Skin epidermis (tissue), 12 donors: ENCODE results near the gene FTSJ1.

Experiments
- H3K27ac ChIP-seq, 21 experiments: fragments of 200-600 bp; sonication (generic) in 11 of 21; one replicate each; pipeline ENCODE4 v1.5.0; 2020; ENCODE audit warnings: mild to moderate bottlenecking in 3 of 21, inconsistent platforms in 2 of 21, moderate library complexity in 2 of 21
- H3K4me3 ChIP-seq, 7 experiments: fragments of 200-600 bp; sonication (generic) in 2 of 7; one replicate each; pipeline ENCODE4 v1.5.0; 2020; ENCODE audit warnings: inconsistent platforms in 2 of 7, mild to moderate bottlenecking in 2 of 7, moderate library complexity in 1 of 7

The FTSJ1 gene

DNA sequence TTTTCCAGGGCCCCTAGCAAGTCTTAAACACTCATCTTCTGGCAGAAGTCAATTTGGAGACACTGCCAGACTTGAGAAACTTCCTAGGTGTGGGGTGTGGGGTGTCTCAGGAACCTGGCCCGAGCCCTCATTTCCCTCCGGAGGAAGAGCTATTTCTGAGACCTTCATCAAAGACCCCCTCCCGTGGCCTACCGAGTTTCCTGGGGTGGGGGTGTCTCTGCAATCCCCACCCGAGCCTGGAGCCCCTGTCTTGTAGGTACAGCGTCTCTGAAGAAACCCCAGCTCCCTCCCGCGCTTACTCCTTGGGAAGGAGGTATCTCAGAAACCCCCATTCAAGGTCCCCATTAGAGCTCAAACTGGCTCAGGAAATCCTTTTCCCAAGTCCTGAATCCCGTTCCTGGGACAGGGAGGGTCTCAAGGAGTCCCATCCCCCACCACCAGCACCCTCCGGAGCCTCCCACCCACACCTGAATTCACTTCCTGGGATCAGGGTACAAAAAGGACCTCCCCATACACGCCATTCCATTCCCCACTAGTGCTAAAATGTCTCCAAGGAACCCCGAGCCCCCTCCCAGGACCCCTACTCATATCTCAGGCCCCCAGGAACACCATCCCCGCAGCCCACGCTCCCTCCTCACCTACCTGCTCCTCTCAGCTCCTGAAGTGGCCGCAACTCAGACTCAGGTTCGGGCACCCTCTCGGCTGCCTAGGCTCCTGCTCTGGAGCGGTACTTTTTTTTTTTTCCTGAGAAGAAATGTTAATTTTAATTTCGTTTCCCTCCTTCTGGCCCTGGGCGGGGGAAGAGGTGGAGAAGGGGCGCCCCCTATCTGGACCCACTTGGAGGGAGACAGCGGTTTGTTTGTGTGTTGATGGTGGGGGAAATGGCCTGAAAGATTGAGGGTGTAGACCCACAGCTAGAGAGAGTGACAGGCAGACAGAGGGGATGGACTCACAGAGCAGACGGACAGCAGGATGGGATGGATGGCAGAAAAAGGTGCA is 7.0 kb upstream of the FTSJ1 start:
- peak overlapping the region in 17 of 21 experiments; percentile 21 to 83 (median 63) for H3K27ac ChIP-seq
- H3K4me3 ChIP-seq = peak overlapping the region; percentile 19 to 40 (median 30)

DNA sequence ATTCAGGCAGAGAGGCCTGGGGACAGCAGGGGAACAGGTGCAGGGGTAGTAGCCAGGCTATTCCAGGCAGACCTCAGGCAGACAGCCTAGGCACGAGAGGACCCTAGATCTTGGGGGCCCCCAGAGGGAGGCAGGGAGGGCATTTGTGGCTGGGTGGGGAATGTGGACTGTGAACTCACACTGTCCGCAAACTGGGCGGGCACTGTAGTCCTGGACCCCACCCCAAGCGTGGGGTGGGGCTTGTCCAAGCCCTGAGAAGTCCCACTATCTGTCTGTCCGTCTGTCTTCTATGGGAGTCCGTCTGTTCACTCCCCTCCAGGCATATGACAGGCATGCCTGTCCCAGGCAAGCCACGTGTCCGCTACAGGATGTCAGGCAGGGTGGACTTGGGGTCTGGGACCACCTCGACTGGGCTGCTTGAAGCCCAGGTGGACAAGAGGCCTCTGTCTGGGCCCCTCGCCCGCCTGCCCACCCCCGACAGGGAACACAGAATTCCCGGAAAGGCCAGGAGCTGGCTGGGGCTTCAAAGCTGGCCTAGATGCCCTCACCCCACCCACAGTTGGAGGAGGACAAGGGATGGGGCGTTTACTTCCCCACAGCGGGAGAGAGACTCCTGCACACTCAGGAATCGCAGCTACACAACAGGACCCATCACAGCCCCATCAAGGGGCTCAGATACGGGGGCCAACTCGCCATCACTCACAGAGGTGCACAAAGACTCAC is 5.7 kb upstream of the FTSJ1 start, which contains the start of gene SLC38A5:
Gene SLC38A5, minus strand, starts transcription at position 151 of the 723 bp plus-strand sequence. CDS start 2,336 bp downstream, outside the sequence.
- H3K27ac ChIP-seq = peak within 1 kb of the TSS in 16 of 21 experiments; percentile 21 to 83 (median 64)
- peak within 1 kb of the TSS; percentile 19 to 40 (median 30) for H3K4me3 ChIP-seq

DNA sequence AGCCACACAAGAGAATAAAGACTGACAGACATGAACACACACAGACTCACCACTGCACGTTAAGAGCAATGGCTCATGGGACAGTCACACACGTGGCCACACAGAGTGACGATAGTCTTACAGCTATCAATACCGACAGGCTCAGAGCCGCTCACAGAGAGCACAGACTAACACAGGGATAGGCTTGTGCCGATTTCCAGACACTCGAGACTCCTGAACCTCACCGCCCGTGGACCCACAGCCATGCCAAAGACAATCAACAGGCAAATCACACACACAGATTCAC is 5.2 kb upstream of the FTSJ1 start:
- no peak overlapping the region for H3K27ac ChIP-seq
- H3K4me3 ChIP-seq = no peak overlapping the region

DNA sequence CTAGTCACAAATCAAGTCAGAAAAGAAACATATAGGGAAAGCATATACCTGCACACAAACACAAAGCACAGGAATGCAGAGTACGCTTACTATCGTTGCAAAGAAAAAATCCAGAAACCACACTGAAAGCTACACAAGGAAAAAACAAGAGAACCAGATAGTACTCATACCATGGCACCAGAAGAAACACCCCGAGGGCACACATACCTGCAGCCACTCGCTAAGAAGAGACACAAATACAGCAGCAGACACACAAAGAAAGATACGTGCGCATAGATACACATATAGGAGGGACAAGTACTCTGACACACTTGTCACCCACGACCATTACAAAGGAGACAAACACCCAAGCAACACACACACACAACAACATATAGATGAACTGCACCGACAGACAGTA is 4.5 kb upstream of the FTSJ1 start:
- no peak overlapping the region for H3K27ac ChIP-seq
- no peak overlapping the region for H3K4me3 ChIP-seq

DNA sequence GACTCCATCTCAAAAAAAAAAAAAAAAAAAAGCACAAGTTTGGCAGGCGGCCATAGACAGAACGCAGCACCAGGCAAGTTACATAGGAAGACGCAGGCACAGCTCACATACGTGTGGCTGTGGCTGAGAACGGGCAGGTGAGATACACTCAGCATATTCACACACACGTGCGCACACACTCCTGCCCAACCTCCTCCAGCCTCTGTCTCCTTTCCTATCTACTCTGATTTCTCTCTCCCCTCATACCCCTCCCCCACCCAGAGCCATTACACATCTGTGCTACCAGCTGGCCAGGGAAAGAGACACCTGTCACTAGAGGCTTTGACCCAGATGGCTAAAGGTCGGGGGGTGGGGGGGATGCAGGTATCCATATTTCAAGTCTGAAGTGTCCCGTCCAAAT is 3.8 kb upstream of the FTSJ1 start:
- H3K4me3 ChIP-seq = no peak overlapping the region
- H3K27ac ChIP-seq = no peak overlapping the region

DNA sequence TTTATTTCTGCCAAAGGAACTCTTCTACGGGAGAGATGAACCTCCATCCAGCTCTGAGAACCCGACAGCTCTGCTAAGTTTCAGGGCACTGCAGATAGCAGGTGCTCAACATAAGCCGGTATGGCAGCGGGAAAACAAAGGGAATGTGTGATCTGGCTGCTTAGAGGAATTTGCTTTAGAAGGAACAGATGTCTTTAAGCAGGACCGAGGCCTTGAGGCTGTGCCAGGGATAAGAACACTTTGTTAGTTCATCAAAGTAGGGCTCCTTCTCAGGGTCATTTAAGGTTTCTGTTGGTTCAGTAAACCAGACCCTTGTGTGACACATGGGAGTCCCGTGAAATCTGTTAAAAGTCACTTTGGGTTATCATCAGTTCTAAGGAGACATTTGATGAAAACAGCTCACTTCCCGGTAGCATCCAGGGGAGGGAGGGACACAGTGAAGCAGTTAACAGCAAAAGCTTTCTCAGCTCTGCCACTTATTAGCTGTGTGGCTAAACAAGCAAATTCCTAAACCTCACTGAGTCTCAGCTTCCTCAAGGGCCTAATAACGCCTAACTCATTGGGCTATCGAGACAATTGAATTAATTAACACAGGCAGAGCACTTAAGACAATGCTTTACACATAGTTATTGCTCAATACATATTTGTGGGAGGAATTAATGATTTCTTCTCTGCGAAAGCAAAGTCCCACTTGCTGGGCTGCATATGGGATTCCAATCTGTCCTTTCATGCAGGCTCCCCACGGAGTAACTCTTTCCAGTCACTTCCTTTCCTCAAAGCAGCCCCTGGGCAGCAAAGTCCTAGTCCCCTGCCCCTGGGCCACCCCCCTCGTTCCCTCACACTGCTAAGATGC is 2.9 kb upstream of the FTSJ1 start:
- H3K4me3 ChIP-seq = no peak overlapping the region
- peak overlapping the region in 11 of 21 experiments; percentile 6 to 64 (median 45) for H3K27ac ChIP-seq

DNA sequence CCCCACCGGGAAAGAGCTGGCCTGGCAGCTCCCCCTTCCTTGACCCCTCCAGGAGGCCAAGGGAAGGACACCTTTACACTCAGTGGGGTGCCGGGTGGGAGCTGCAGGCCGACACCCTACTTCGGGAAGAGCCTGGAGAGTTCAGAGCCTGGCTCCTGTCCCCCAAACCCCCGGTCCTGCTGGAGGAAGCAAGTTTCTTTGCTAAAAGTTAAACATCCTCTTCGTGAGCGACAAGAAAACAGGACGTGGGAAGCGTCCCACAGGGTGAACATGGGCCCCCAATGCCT is 2.4 kb upstream of the FTSJ1 start:
- H3K4me3 ChIP-seq = no peak overlapping the region
- peak overlapping the region in 11 of 21 experiments; percentile 6 to 64 (median 45) for H3K27ac ChIP-seq

DNA sequence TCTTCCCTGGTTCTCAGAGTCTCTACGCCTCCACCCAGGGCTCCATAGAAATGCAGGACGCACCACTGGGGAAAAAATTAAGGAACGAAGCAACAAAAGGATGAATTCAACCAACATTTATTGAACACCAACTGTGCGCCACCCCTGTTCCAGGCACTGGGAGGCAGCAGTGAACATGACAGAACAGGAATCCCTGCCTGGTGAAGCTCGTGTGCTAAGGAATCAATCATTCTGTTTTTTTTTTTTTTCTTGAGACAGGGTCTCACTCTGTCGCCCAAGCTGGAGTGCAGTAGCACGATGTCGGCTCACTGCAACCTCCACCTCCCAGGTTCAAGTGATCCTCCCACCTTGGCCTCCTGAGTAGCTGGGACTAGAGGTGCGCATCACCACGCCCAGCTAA is 1.9 kb upstream of the FTSJ1 start:
- Histone ChIP-seq H3K4me3 (no peak overlapping the region), H3K27ac (peak overlapping the region in 8 of 21 experiments; percentile 6 to 64 (median 50))

DNA sequence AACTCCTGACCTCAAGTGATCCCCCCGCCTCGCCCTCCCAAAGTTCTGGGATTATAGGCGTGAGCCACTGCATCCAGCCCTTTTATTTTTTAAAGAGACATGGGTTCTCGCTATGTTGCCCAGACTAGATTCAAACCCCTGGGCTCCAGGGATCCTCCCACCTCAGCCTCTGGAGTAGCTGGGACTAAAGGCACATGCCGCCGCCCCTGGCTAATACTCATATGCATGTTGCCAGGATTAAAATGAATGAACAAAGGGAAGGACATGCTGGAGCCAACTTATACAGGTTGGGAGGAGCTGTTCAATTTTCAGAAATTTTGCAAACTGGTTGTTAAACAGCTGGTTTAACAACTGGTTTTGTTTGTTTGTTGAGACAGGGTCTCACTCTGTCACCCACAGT is 1.4 kb upstream of the FTSJ1 start:
- Histone ChIP-seq H3K4me3 (no peak overlapping the region), H3K27ac (peak overlapping the region in 2 of 21 experiments; percentile 37 to 86)

DNA sequence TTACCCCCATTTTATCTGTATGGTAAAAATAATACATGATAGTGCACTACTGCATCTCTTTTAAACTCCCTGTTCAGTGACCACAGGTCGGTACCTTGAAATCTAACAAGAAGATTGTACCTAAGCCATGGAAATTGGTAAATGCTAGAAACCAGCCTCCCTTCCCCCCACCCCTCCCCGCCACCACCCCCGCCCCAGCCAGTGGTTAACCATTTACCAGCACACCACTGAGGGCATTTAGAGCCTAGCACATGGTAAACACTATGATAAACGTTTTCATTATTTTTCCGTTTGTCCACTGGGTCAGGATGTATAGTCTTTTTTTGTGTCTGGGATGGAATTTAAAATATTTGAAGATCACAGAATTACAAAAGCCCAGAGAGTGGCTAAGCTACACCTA is 703 bp upstream of the FTSJ1 start:
- Histone ChIP-seq H3K27ac (peak overlapping the region in 18 of 21 experiments; percentile 64 to 89 (median 82)), H3K4me3 (peak overlapping the region; percentile 53 to 78 (median 62))

DNA sequence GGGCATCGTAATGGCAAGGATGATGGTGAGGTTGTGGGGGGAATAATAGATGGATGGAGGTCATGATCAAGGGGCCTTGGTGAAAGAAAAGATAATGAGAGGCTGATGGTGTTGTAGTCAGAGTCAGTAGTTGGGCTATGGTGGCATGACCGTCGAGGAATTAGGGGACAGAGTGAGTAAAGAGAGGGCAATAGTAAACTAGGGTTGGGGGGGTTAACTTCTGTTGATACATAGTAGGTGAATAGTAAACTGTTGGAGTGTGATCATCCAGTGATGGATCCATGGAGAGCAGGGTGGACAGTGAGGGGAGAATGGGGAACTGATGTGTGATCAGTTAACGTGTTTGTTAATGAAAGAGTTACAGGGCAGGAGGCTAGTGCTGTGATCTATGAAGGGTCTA is 920 bp downstream of the FTSJ1 start:
- Histone ChIP-seq H3K27ac (peak overlapping the region in 8 of 21 experiments; percentile 69 to 89 (median 86)), H3K4me3 (peak overlapping the region; percentile 53 to 78 (median 62))

DNA sequence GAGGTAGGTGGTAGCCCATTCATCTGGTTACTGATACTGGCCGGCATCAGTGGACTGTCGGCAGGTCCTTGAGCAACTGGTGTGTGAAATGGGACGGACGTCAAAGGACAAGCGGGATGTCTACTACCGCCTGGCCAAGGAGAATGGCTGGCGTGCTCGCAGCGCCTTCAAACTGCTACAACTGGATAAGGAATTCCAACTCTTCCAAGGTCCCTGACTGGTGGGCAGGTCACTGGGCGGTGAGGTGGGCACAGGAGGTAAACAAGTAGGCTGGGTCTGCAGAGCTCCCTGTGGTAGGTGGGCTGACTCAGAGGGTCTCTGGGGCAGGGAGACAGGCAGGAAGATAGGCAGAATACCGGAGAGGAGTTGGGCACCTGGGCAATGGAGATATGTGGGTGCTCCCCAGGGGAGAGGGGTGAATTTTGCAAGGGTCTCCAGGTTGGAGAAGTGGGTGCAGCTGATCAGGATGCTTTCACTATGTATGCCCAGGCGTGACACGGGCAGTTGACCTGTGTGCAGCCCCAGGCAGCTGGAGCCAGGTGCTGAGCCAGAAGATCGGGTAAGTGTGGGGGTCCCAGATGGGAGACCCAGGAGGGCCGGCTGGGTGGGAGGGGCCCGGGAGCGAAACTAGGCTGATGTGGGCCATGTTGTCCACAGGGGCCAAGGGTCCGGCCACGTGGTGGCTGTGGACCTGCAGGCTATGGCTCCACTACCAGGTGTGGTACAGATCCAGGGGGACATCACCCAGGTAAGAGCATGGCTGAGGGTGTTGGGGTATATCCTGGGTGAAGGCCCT is 2.2 kb downstream of the FTSJ1 start:
- Histone ChIP-seq H3K4me3 (no peak overlapping the region), H3K27ac (no peak overlapping the region)

DNA sequence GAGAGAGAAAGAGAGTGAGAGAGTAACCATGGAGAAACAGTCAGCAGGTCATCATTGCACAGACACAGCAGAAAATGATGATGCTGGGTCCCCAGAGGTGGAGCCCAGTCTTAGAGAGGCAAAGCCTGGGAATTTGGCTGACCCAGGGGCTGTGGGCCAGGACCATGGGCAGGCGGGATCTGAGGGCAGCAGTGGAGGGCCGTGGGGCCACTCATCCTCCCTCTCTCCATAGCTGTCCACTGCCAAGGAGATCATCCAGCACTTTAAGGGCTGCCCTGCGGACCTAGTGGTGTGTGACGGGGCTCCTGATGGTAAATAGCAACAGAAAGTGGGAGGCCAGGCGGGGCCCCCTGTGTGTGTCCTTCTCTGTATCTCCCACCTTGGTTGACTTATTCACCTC is 2.8 kb downstream of the FTSJ1 start:
- Histone ChIP-seq H3K4me3 (no peak overlapping the region), H3K27ac (no peak overlapping the region)

DNA sequence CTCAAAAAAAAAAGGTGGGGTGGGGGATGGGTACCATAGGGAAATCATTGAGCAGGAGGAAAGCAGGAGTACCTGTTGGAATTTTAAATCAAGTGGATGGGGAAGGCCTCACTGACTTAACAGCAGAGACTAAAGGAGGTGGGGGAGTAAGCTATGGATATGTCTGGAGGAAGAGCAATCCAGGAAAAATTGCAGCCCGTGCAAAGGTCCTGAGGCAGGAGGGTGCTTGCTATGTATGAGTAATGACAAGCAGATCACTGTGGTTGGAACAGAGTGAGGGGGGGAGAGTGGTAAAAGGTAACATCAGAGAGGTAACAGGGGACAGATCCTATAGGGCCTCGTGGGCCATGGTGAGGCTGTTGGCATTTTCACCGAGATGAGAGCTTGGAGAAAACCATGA is 4.1 kb downstream of the FTSJ1 start:
- no peak overlapping the region for H3K4me3 ChIP-seq
- H3K27ac ChIP-seq = no peak overlapping the region

DNA sequence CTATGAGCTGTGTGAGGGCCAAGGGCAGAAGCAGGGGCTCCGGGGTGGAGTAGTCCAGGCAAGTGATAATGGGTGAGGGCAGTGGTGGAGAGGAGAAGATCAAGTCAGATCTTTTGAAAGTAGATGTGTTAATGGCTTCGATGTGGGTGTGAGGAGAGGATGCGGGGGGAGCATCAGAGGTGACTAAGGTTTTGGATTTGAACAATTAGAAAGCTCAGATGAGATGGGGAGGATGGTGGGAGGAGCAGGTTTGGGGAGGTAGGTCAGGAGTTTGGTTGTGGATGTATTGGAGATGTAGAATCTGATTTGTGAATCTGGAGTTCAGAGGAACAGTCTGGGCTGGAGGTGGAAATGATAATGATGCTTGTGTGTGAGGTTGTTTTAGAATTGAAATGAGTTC is 4.6 kb downstream of the FTSJ1 start:
- H3K4me3 ChIP-seq = no peak overlapping the region
- H3K27ac ChIP-seq = no peak overlapping the region

DNA sequence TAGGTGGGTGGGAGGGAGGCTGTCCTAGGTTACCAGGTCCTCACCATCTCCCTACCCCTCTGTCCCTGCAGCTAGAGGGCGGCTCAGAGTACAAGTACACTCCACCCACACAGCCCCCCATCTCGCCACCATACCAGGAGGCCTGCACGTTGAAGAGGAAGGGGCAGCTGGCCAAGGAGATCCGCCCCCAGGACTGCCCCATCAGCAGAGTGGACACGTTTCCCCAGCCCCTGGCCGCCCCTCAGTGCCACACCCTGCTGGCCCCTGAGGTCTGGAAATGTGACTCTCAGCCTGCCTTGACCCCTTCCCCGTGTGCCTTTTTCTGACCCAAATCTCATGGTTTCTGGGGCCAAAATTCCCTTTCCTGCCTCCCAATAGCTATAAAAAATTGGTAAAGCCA is 6.5 kb downstream of the FTSJ1 start:
- H3K4me3 ChIP-seq = no peak overlapping the region
- H3K27ac ChIP-seq = no peak overlapping the region

DNA sequence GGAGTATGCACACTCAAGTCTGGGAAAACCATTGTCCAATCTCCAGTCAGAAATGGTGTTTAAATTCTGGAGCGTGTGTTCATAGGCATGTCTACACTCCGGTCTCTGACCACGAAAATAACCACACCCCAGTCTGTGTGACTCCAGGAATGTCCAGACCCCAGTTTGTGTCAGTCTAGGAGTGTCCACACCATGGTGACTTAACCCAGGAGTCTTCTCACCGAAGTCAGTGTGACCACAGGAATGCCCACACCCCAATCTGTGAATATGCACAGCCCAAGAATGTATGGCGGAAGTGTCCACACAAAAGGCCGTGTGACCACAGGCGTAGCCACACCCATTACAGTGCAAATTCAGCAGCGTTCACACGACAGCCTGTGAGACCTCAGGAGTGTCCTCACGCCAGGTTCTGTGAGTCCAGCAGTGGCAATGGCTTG is 11.4 kb downstream of the FTSJ1 start:
- Histone ChIP-seq H3K4me3 (no peak overlapping the region), H3K27ac (peak overlapping the region in 1 of 21 experiments; percentile 16)

DNA sequence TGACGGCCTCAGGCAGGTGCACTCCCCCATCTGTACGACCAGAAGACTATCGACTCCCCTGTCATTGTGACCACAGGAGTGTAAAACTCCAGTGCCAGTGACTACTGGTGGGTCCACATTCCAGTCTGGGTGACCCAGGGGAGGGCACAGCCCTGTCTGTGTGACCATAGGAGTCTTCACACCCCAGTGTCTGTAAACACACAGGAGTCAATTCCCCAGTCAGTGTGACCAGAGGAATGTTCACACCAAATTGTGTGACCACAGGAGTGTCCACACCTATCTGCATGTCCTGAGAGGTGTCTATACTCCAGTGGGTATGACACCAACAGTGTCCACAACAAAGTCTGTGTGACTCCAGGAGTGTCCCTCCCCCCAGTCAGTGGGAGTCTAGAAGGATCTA is 12.0 kb downstream of the FTSJ1 start:
- peak overlapping the region in 1 of 21 experiments; percentile 16 for H3K27ac ChIP-seq
- no peak overlapping the region for H3K4me3 ChIP-seq

DNA sequence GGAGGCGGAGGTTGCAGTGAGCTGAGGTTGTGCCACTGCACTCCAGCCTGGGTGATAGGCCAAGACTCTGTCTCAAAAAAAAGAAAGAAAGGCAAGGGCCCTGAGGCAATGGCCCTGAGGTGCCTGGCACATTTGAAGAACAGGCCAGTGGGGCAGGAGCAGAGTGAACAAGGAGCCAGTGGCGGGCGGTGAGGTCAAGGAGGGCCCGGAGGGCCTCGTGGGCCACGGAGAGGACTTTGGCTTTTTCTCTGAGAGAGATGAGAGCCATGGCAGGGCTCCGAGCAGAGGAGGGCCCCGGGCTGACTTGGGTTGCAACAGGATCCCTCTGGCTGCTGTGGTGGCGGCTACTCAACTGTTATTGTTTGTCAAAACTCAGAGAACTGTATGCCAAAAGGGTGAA is 13.3 kb downstream of the FTSJ1 start:
- Histone ChIP-seq H3K27ac (peak overlapping the region in 4 of 21 experiments; percentile 12 to 54 (median 32)), H3K4me3 (no peak overlapping the region)
